B cell (primary cell): ENCODE measurements around the gene EFNA5.

Experiments
- EZH2 ChIP-seq: IDR thresholded peaks from 2 replicates; pipeline ENCODE4 v1.6.1; 2012; ENCODE audit warnings: borderline replicate concordance, low read depth, mild to moderate bottlenecking, moderate library complexity, low read length; ENCODE audit not compliant: insufficient read depth, poor library complexity, severe bottlenecking
- TF ChIP-seq, protein P1 (sequence below): fragments of 200-600 bp; IDR thresholded peaks from one replicate; pipeline ENCODE4 v1.8.0; 2022; ENCODE audit warnings: antibody characterized with exemption, mild to moderate bottlenecking

DNA sequence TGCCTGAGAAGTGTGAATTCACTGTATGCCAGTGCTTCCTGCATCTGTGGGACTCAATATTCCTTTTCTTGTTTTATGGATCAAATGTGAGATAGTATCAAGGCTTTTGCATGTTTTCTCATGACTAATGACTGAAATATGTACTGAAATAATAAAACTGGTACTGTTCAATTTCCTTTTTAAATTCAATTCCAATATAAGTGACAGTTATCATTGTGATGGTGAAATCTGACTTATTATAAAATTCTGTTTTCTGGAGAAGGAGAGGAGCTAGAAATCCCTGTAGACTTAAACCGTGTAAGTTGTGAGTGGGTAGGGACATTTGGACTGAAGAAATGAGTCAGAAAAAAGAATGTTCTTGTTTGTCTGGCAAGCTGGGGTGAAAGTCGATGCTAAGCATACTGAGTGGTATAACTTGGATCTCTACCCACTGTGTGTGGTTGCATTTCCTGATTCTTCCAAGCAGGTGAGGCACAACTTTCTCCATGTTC is 245.2 kb downstream of the EFNA5 start:
- TF ChIP-seq, protein P1, sequence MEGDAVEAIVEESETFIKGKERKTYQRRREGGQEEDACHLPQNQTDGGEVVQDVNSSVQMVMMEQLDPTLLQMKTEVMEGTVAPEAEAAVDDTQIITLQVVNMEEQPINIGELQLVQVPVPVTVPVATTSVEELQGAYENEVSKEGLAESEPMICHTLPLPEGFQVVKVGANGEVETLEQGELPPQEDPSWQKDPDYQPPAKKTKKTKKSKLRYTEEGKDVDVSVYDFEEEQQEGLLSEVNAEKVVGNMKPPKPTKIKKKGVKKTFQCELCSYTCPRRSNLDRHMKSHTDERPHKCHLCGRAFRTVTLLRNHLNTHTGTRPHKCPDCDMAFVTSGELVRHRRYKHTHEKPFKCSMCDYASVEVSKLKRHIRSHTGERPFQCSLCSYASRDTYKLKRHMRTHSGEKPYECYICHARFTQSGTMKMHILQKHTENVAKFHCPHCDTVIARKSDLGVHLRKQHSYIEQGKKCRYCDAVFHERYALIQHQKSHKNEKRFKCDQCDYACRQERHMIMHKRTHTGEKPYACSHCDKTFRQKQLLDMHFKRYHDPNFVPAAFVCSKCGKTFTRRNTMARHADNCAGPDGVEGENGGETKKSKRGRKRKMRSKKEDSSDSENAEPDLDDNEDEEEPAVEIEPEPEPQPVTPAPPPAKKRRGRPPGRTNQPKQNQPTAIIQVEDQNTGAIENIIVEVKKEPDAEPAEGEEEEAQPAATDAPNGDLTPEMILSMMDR, result no peak
- TF ChIP-seq EZH2, result no peak
